ENCODE measurements around the gene YWHAG. TPM values are rescaled to one million over a fixed set of nuclear protein-coding genes. Genes with fewer than 3 reads are reported as not detected.
"Not testable (repeated sequence)": the region's sequence is repeated elsewhere in the genome, so short reads cannot be mapped to it uniquely, and the experiment has no call there.

YWHAG gene
- total RNA-seq, 1 experiment from 2014 or later = 63.4 TPM

GRCh38 chr7:76310102-76310957 is 48.5 kb downstream of the YWHAG start:
- in situ Hi-C loops (cut with HindIII; ENCODE audit: low pct_unique_long_range_greater_than_20kb, low sequenced_read_pairs) = no loop called here
- DNase-seq (ENCODE audit: low read depth) = no peak

GRCh38 chr7:76309341-76310101 is 49.3 kb downstream of the YWHAG start:
- DNase-seq (ENCODE audit: low read depth); in situ Hi-C loops (cut with HindIII; ENCODE audit: low pct_unique_long_range_greater_than_20kb, low sequenced_read_pairs): not testable (repeated sequence)

- in situ Hi-C loops (cut with HindIII; ENCODE audit: low pct_unique_long_range_greater_than_20kb, low sequenced_read_pairs); DNase-seq (ENCODE audit: low read depth): not testable (repeated sequence)
These were observed 49.9 kb downstream of the YWHAG start for GRCh38 chr7:76308874-76309273.

- DNase-seq (ENCODE audit: low read depth) = no peak
- in situ Hi-C loops (cut with HindIII; ENCODE audit: low pct_unique_long_range_greater_than_20kb, low sequenced_read_pairs) = no loop called here
These were observed 53.9 kb downstream of the YWHAG start for GRCh38 chr7:76304888-76305375.

GRCh38 chr7:76303202-76304147 is 55.3 kb downstream of the YWHAG start:
- peak; percentile 94 for DNase-seq (ENCODE audit: low read depth)
- in situ Hi-C loops (cut with HindIII; ENCODE audit: low pct_unique_long_range_greater_than_20kb, low sequenced_read_pairs) = no loop called here

- peak; percentile 96 for DNase-seq (ENCODE audit: low read depth)
These were observed 56.2 kb downstream of the YWHAG start, which contains the start of gene HSPB1 for GRCh38 chr7:76302347-76303201. Gene HSPB1, plus strand, starts transcription at chr7:76302673. Its CDS starts 40 bp downstream, at chr7:76302713.

GRCh38 chr7:76301000-76301399 is 57.8 kb downstream of the YWHAG start:
- in situ Hi-C loops (cut with HindIII; ENCODE audit: low pct_unique_long_range_greater_than_20kb, low sequenced_read_pairs) = no loop called here
- DNase-seq (ENCODE audit: low read depth) = no peak

More at GRCh38 chr7:76302347-76303201, 56.2 kb downstream of the YWHAG start, which contains the start of gene HSPB1:
- in situ Hi-C loops (cut with HindIII; ENCODE audit: low pct_unique_long_range_greater_than_20kb, low sequenced_read_pairs) = no loop called here

- peak; percentile 83 for DNase-seq (ENCODE audit: low read depth)
- in situ Hi-C loops (cut with HindIII; ENCODE audit: low pct_unique_long_range_greater_than_20kb, low sequenced_read_pairs) = no loop called here
These were observed 58.5 kb downstream of the YWHAG start for GRCh38 chr7:76300166-76300731.

GRCh38 chr7:76296743-76297740 is 61.7 kb downstream of the YWHAG start:
- in situ Hi-C loops (cut with HindIII; ENCODE audit: low pct_unique_long_range_greater_than_20kb, low sequenced_read_pairs) = no loop called here

GRCh38 chr7:76294344-76295024 is 64.3 kb downstream of the YWHAG start:
- in situ Hi-C loops (cut with HindIII; ENCODE audit: low pct_unique_long_range_greater_than_20kb, low sequenced_read_pairs) = no loop called here
- DNase-seq (ENCODE audit: low read depth) = peak; percentile 93

More at GRCh38 chr7:76296743-76297740, 61.7 kb downstream of the YWHAG start:
- peak; percentile 46 for DNase-seq (ENCODE audit: low read depth)

- in situ Hi-C loops (cut with HindIII; ENCODE audit: low pct_unique_long_range_greater_than_20kb, low sequenced_read_pairs) = no loop called here
- DNase-seq (ENCODE audit: low read depth) = no peak
These were observed 65.3 kb downstream of the YWHAG start for GRCh38 chr7:76293407-76293901.

GRCh38 chr7:76292911-76293310 is 65.9 kb downstream of the YWHAG start:
- in situ Hi-C loops (cut with HindIII; ENCODE audit: low pct_unique_long_range_greater_than_20kb, low sequenced_read_pairs) = not testable (repeated sequence)

GRCh38 chr7:76292213-76292573 is 66.6 kb downstream of the YWHAG start:
- in situ Hi-C loops (cut with HindIII; ENCODE audit: low pct_unique_long_range_greater_than_20kb, low sequenced_read_pairs) = no loop called here
- DNase-seq (ENCODE audit: low read depth) = no peak

More at GRCh38 chr7:76292911-76293310, 65.9 kb downstream of the YWHAG start:
- DNase-seq (ENCODE audit: low read depth) = not testable (repeated sequence)

- in situ Hi-C loops (cut with HindIII; ENCODE audit: low pct_unique_long_range_greater_than_20kb, low sequenced_read_pairs) = no loop called here
- DNase-seq (ENCODE audit: low read depth) = peak; percentile 100
These were observed 67.2 kb downstream of the YWHAG start for GRCh38 chr7:76291351-76292212.

Data from Caki2 (cell line).